ENCODE measurements around the gene METTL26. TPM values are rescaled to one million over a fixed set of nuclear protein-coding genes. Genes with fewer than 3 reads are reported as not detected.

Gene METTL26
- total RNA-seq, 6 experiments from 2014 or later: 91.6 to 115 (median 105) TPM

DNA sequence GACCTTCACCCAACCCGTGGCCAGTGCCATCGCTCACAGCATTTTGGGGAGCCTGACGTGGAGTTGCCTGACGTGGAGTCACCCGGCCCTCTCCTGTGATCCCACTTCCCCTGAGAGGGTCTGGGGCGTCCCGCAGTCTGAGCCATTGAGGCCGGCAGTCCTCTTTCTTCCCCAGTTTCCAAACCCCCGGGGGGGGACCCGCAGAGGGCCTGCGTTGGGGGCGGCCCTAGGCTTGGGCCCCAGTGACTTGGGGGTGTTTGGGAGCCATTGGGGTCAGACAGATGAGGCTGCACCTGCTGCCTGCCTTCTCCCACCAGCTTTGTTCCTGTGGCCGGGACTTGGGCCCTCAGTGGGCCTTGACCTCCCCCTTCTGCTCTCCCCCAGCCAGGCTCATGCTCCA, 33.6 kb upstream of the METTL26 start:
- TF ChIP-seq, protein P1, sequence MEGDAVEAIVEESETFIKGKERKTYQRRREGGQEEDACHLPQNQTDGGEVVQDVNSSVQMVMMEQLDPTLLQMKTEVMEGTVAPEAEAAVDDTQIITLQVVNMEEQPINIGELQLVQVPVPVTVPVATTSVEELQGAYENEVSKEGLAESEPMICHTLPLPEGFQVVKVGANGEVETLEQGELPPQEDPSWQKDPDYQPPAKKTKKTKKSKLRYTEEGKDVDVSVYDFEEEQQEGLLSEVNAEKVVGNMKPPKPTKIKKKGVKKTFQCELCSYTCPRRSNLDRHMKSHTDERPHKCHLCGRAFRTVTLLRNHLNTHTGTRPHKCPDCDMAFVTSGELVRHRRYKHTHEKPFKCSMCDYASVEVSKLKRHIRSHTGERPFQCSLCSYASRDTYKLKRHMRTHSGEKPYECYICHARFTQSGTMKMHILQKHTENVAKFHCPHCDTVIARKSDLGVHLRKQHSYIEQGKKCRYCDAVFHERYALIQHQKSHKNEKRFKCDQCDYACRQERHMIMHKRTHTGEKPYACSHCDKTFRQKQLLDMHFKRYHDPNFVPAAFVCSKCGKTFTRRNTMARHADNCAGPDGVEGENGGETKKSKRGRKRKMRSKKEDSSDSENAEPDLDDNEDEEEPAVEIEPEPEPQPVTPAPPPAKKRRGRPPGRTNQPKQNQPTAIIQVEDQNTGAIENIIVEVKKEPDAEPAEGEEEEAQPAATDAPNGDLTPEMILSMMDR (IDR thresholded peaks at IDR 0.05): no peak
- no peaks in the 10 kb centered on the region for H3K4me1 Mint-ChIP-seq (ENCODE audit: low read depth)
- no peaks in the 10 kb centered on the region; the same call in 1 of the 2 replicates for H3K27me3 Mint-ChIP-seq (ENCODE audit: insufficient read depth)
- H3K27ac Mint-ChIP-seq: no peak overlapping the region
- H3K36me3 Mint-ChIP-seq (ENCODE audit: low read depth): no peaks in the 10 kb centered on the region
- H3K9me3 Mint-ChIP-seq: no peaks in the 10 kb centered on the region
- DNase-seq: no peak
- no peak overlapping the region for H3K4me3 Mint-ChIP-seq

GRCh38 chr16:668519-669171, 32.5 kb upstream of the METTL26 start:
- no peaks in the 10 kb centered on the region; the same call in 1 of the 2 replicates for H3K27me3 Mint-ChIP-seq (ENCODE audit: insufficient read depth)
- H3K9me3 Mint-ChIP-seq: no peaks in the 10 kb centered on the region
- H3K4me1 Mint-ChIP-seq (ENCODE audit: low read depth): no peaks in the 10 kb centered on the region
- peak overlapping the region; percentile 84 for H3K4me3 Mint-ChIP-seq
- H3K27ac Mint-ChIP-seq: no peak overlapping the region; the same call in 1 of the 2 replicates
- DNase-seq: no peak
- TF ChIP-seq, protein P1 (IDR thresholded peaks at IDR 0.05): no peak
- H3K36me3 Mint-ChIP-seq (ENCODE audit: low read depth): no peaks in the 10 kb centered on the region

DNA sequence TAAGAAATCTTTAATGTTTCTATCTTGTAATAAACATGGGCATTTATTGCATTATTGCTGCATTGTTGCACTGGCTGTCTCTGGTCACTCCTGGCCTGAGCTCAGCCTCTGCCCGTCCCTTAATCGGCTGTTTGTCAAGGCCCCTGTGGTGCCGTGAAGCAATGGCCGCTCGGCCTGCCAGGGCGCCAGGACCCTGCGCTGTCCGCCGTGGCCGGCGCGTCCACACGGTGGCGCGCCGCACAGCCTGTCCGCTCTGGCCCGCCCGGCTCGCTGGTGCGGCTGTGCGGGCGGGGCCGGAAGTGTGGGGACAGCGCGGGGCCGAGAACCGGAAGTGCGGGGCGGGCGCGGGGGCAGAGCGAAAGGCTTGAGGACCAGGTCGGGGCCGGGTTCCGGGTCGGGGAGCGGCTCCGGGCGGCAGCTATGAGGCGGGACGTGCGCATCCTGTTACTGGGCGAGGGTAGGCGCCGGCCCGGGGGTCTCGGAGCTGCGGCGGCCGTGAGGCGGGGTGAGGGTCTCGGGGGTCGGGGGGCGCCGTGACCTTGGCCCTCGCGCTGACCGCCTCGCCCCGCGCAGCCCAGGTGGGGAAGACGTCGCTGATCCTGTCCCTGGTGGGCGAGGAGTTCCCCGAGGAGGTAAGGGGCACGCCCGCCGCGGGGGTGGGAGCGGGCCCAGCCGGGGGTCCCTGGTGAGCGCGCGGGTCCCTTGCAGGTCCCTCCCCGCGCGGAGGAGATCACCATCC, 31.8 kb upstream of the METTL26 start, which contains the start of gene RHOT2:
Gene RHOT2 (plus strand): TSS at position 353 of the 739 bp plus-strand sequence. CDS start 68 bp downstream, at position 421.
- H3K27ac Mint-ChIP-seq: peak within 1 kb of the TSS; percentile 69
- H3K4me3 Mint-ChIP-seq: peak within 1 kb of the TSS; percentile 84
- no peaks in the 10 kb centered on the region for H3K9me3 Mint-ChIP-seq
- H3K27me3 Mint-ChIP-seq (ENCODE audit: insufficient read depth): no peaks in the 10 kb centered on the region; the same call in 1 of the 2 replicates
- H3K4me1 Mint-ChIP-seq (ENCODE audit: low read depth): no peaks in the 10 kb centered on the region
- TF ChIP-seq, protein P1 (IDR thresholded peaks at IDR 0.05): peak; percentile 93
- DNase-seq: peak; percentile 87
- no peaks in the 10 kb centered on the region for H3K36me3 Mint-ChIP-seq (ENCODE audit: low read depth)

- TF ChIP-seq, protein P1 (IDR thresholded peaks at IDR 0.05): no peak
- Mint-ChIP-seq H3K27me3 (ENCODE audit: insufficient read depth) (no peaks in the 10 kb centered on the region; the same call in 1 of the 2 replicates), H3K4me1 (ENCODE audit: low read depth) (no peaks in the 10 kb centered on the region), H3K36me3 (ENCODE audit: low read depth) (no peaks in the 10 kb centered on the region), H3K4me3 (peak overlapping the region; percentile 77), H3K27ac (peak overlapping the region; percentile 69), H3K9me3 (no peaks in the 10 kb centered on the region)
- DNase-seq: no peak
These were observed 31.1 kb upstream of the METTL26 start for GRCh38 chr16:667113-667779.

GRCh38 chr16:666572-666971, 30.5 kb upstream of the METTL26 start:
- Mint-ChIP-seq H3K4me3 (no peak overlapping the region), H3K4me1 (ENCODE audit: low read depth) (no peaks in the 10 kb centered on the region), H3K36me3 (ENCODE audit: low read depth) (no peaks in the 10 kb centered on the region), H3K9me3 (no peaks in the 10 kb centered on the region), H3K27me3 (ENCODE audit: insufficient read depth) (no peaks in the 10 kb centered on the region; the same call in 1 of the 2 replicates), H3K27ac (no peak overlapping the region)
- DNase-seq: no peak
- TF ChIP-seq, protein P1 (IDR thresholded peaks at IDR 0.05): no peak
